Measurements from ENCODE around the gene E2F8. TPM values are rescaled to one million over a fixed set of nuclear protein-coding genes. Genes with fewer than 3 reads are reported as not detected.

The E2F8 gene
- total RNA-seq, 1 donor from 2014 or later, result 3.6 TPM

DNA sequence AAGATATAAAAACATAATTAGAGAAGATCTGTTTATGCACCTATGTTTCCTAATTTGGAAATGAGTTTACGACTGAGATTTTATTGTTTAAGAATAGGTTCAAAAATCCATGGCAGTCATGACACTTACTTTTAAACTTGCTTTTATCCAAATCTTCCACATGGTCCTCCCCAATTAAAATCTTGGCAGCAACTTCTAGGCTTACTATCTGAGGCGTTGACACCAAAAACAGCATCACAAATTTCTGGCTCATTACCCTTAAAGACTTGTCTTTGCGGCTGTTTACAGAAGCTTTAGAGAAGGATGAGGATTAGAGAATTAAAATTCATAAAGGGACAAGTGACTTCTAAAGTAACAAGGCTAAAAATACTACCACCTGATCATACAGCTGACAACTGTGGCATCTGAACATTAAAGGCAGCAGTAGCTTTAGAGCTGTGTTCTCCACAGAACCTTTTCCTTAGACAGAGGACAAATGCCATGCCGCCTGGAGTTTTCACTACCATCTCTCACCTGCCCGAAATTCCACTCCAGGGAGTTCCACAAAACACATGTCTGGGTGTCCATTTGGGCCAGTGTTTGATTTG is 6.4 kb downstream of the E2F8 start:
- DNase-seq, result no peak
- Histone ChIP-seq H3K27ac (replicated peaks) (no peak overlapping the region), H3K4me1 (peaks cover 38% of the 10 kb centered on the region), H3K9me3 (replicated peaks) (no peaks in the 10 kb centered on the region), H3K36me3 (no peaks in the 10 kb centered on the region), H3K4me3 (no peak overlapping the region), H3K27me3 (ENCODE audit: low read depth) (no peaks in the 10 kb centered on the region)
- intact Hi-C loops (cut with micrococcal nuclease), result no loop called here
- TF ChIP-seq, protein P1, sequence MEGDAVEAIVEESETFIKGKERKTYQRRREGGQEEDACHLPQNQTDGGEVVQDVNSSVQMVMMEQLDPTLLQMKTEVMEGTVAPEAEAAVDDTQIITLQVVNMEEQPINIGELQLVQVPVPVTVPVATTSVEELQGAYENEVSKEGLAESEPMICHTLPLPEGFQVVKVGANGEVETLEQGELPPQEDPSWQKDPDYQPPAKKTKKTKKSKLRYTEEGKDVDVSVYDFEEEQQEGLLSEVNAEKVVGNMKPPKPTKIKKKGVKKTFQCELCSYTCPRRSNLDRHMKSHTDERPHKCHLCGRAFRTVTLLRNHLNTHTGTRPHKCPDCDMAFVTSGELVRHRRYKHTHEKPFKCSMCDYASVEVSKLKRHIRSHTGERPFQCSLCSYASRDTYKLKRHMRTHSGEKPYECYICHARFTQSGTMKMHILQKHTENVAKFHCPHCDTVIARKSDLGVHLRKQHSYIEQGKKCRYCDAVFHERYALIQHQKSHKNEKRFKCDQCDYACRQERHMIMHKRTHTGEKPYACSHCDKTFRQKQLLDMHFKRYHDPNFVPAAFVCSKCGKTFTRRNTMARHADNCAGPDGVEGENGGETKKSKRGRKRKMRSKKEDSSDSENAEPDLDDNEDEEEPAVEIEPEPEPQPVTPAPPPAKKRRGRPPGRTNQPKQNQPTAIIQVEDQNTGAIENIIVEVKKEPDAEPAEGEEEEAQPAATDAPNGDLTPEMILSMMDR (IDR thresholded peaks at IDR 0.05; ENCODE audit: borderline replicate concordance), result no peak

- DNase-seq, result no peak
- H3K4me3 ChIP-seq, result no peak overlapping the region
- intact Hi-C loops (cut with micrococcal nuclease), result no loop called here
These were observed 7.7 kb downstream of the E2F8 start for GRCh38 chr11:19232910-19233503.

GRCh38 chr11:19229671-19230070 is 11.1 kb downstream of the E2F8 start:
- H3K36me3 ChIP-seq, result no peaks in the 10 kb centered on the region
- intact Hi-C loops (cut with micrococcal nuclease), result no loop called here
- H3K27me3 ChIP-seq (ENCODE audit: low read depth), result no peaks in the 10 kb centered on the region
- no peaks in the 10 kb centered on the region for H3K9me3 ChIP-seq (replicated peaks)
- no peak for DNase-seq
- H3K4me1 ChIP-seq, result peaks cover 28% of the 10 kb centered on the region
- TF ChIP-seq, protein P1 (IDR thresholded peaks at IDR 0.05; ENCODE audit: borderline replicate concordance), result no peak
- H3K27ac ChIP-seq (replicated peaks), result no peak overlapping the region
- no peak overlapping the region for H3K4me3 ChIP-seq

More at GRCh38 chr11:19232910-19233503, 7.7 kb downstream of the E2F8 start:
- H3K27ac ChIP-seq (replicated peaks), result no peak overlapping the region
- peaks cover 29% of the 10 kb centered on the region for H3K4me1 ChIP-seq
- no peaks in the 10 kb centered on the region for H3K27me3 ChIP-seq (ENCODE audit: low read depth)
- no peaks in the 10 kb centered on the region for H3K36me3 ChIP-seq
- H3K9me3 ChIP-seq (replicated peaks), result no peaks in the 10 kb centered on the region
- TF ChIP-seq, protein P1 (IDR thresholded peaks at IDR 0.05; ENCODE audit: borderline replicate concordance), result no peak

GRCh38 chr11:19228968-19229367 is 11.8 kb downstream of the E2F8 start:
- Histone ChIP-seq H3K36me3 (no peaks in the 10 kb centered on the region), H3K9me3 (replicated peaks) (no peaks in the 10 kb centered on the region), H3K4me1 (peaks cover 25% of the 10 kb centered on the region), H3K27me3 (ENCODE audit: low read depth) (no peaks in the 10 kb centered on the region), H3K4me3 (no peak overlapping the region), H3K27ac (replicated peaks) (no peak overlapping the region)
- TF ChIP-seq, protein P1 (IDR thresholded peaks at IDR 0.05; ENCODE audit: borderline replicate concordance), result no peak
- DNase-seq, result no peak
- intact Hi-C loops (cut with micrococcal nuclease), result no loop called here

DNA sequence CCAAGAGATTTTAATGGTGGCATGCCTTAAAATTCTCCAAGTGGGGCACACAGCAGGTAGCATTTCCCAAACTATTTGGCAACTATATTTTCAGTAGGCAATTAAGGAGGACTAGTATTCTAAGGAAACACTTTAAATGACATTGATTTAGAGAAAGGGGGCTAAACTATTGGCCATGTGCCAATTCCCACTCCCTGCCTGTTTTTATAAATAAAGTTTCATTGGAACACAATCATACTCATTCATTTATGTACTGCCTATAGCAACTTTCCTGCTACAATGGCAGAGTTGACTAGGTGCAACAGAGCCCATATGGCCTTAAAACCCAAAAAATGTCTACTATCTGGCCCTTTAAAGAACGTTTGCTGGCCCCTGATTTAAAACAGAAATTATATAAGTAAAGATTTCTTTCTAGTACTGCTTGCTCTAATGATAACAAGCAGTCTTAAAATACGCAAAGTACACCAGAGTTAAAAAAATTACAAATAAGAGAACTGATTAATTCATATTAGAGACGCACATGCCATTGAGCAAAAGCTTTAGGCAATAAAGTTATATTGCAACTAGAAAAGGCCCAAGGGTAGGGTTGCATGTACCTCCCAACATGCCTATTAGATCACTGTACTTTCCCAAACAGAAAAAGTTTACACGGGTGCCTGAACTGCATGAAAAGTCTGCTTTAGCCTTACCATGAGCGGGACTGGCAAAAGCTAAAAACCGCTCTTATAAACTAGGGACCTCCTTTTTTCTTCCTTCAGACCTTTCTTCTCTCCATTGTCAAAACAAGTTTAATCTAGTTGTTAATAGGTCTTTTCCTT is 14.2 kb downstream of the E2F8 start:
- H3K27ac ChIP-seq (replicated peaks), result no peak overlapping the region
- no peak for DNase-seq
- no peak overlapping the region for H3K4me3 ChIP-seq
- H3K27me3 ChIP-seq (ENCODE audit: low read depth), result no peaks in the 10 kb centered on the region
- peaks cover 4% of the 10 kb centered on the region for H3K9me3 ChIP-seq (replicated peaks)
- TF ChIP-seq, protein P1 (IDR thresholded peaks at IDR 0.05; ENCODE audit: borderline replicate concordance), result no peak
- H3K36me3 ChIP-seq, result no peaks in the 10 kb centered on the region
- peaks cover 16% of the 10 kb centered on the region for H3K4me1 ChIP-seq
- intact Hi-C loops (cut with micrococcal nuclease), result no loop called here
